ENCODE data around the gene GLOD5. TPM values are rescaled to one million over a fixed set of nuclear protein-coding genes. Genes with fewer than 3 reads are reported as not detected.

The GLOD5 gene
- polyA plus RNA-seq, 5 donors: 0.85 to 1.9 (median 1.6) TPM

- DNase-seq: no peak
Observed at GRCh38 chrX:48753708-48754228, 7.8 kb upstream of the GLOD5 start.

- no peak for DNase-seq
Observed at GRCh38 chrX:48754238-48754637, 7.3 kb upstream of the GLOD5 start.

GRCh38 chrX:48769230-48769629, 7.7 kb downstream of the GLOD5 start:
- no peak for DNase-seq

- DNase-seq: no peak
Observed at GRCh38 chrX:48770296-48770695, 8.7 kb downstream of the GLOD5 start.

- no peak for DNase-seq
Observed at GRCh38 chrX:48772602-48773001, 11.1 kb downstream of the GLOD5 start.

- no peak for DNase-seq
Observed at GRCh38 chrX:48776818-48777439, 15.4 kb downstream of the GLOD5 start.

GRCh38 chrX:48779399-48779798, 17.9 kb downstream of the GLOD5 start:
- DNase-seq: no peak

GRCh38 chrX:48781705-48782104, 20.2 kb downstream of the GLOD5 start:
- no peak for DNase-seq

GRCh38 chrX:48782216-48782615, 20.7 kb downstream of the GLOD5 start:
- no peak for DNase-seq

GRCh38 chrX:48782795-48783194, 21.2 kb downstream of the GLOD5 start:
- DNase-seq: no peak

- DNase-seq: no peak
Observed at GRCh38 chrX:48784726-48785125, 23.2 kb downstream of the GLOD5 start.

GRCh38 chrX:48785186-48785539, 23.6 kb downstream of the GLOD5 start:
- DNase-seq: no peak

- DNase-seq: no peak
Observed at GRCh38 chrX:48785540-48786214, 24.1 kb downstream of the GLOD5 start.

GRCh38 chrX:48786341-48786800, 24.8 kb downstream of the GLOD5 start, which contains the start of gene GATA1:
TSS of gene GATA1 (plus strand) at chrX:48786590. CDS start at chrX:48791110, 4,520 bp downstream.
- DNase-seq: no peak

GRCh38 chrX:48786825-48787504, 25.4 kb downstream of the GLOD5 start:
- no peak for DNase-seq

- no peak for DNase-seq
Observed at GRCh38 chrX:48787505-48788443, 26.2 kb downstream of the GLOD5 start.

GRCh38 chrX:48789366-48790220, 28.0 kb downstream of the GLOD5 start:
- no peak for DNase-seq

GRCh38 chrX:48790477-48790876, 28.9 kb downstream of the GLOD5 start:
- no peak for DNase-seq

- DNase-seq: no peak
Observed at GRCh38 chrX:48791063-48791820, 29.7 kb downstream of the GLOD5 start.

GRCh38 chrX:48792219-48792618, 30.7 kb downstream of the GLOD5 start:
- no peak for DNase-seq
